Measurements from ENCODE around the gene GRHL3.

DNA sequence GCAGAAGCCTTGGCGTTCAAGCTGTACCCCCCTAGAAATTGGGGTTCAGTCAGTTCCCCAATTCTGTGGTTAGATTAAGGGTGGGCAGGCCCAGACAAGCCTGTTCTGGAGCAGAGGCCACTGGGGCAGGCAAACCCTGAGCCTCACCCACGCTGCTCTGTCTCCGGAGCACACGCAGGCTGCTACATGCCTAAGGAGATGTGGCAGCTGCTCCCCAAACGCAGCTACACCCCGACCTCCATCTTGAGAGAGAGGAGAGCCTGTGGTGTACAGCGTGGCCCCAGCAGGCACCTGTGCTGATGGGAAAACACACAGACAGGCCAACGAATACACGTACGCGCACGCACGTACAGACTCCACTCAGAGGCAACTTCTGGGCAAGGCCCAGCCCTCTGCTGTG lies 33.9 kb upstream of the GRHL3 start:
- TF ChIP-seq, protein P1, sequence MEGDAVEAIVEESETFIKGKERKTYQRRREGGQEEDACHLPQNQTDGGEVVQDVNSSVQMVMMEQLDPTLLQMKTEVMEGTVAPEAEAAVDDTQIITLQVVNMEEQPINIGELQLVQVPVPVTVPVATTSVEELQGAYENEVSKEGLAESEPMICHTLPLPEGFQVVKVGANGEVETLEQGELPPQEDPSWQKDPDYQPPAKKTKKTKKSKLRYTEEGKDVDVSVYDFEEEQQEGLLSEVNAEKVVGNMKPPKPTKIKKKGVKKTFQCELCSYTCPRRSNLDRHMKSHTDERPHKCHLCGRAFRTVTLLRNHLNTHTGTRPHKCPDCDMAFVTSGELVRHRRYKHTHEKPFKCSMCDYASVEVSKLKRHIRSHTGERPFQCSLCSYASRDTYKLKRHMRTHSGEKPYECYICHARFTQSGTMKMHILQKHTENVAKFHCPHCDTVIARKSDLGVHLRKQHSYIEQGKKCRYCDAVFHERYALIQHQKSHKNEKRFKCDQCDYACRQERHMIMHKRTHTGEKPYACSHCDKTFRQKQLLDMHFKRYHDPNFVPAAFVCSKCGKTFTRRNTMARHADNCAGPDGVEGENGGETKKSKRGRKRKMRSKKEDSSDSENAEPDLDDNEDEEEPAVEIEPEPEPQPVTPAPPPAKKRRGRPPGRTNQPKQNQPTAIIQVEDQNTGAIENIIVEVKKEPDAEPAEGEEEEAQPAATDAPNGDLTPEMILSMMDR (IDR thresholded peaks at IDR 0.05; ENCODE audit: low read length) = no peak
- TF ChIP-seq EZH2 (IDR thresholded peaks at IDR 0.05; ENCODE audit: borderline replicate concordance, low read length) = no peak

All from OCI-LY1 (cell line).